Esophagus muscularis mucosa (tissue), 4 donors: ENCODE results near the gene ANKRD23. TPM values are rescaled to one million over a fixed set of nuclear protein-coding genes. Genes with fewer than 3 reads are reported as not detected.

Experiments
- DNase-seq: peaks from one replicate; pipeline ENCODE4 v3.0.0-alpha.2; 2017; ENCODE audit errors: extremely low spot score
- H3K27ac ChIP-seq, 4 donors: fragments of 200-600 bp; sonication (generic); replicated peaks in 1 of 4; 1 replicate in 3 of 4; 2 replicates in 1 of 4; pipeline ENCODE4 v1.5.1; 2016 to 2019; ENCODE audit warnings: mild to moderate bottlenecking in 1 of 4
- H3K27me3 ChIP-seq, 4 donors: fragments of 200-600 bp; sonication (generic); one replicate each; pipeline versions ENCODE4 v1.5.1 to v1.6.0; 2016 to 2019
- H3K36me3 ChIP-seq, 4 donors: fragments of 200-600 bp; sonication (generic); one replicate each; pipeline ENCODE4 v1.5.1; 2016 to 2019
- H3K4me1 ChIP-seq, 4 donors: fragments of 200-600 bp; sonication (generic); one replicate each; pipeline ENCODE4 v1.5.1; 2016 to 2019
- H3K4me3 ChIP-seq, 4 donors: fragments of 200-600 bp; sonication (generic); 1 replicate in 2 of 4; 2 replicates in 2 of 4; pipeline ENCODE4 v1.5.1; 2016 to 2019; ENCODE audit warnings: mild to moderate bottlenecking in 4 of 4, moderate library complexity in 1 of 4
- H3K9me3 ChIP-seq, 4 donors: fragments of 200-600 bp; sonication (generic); 1 replicate in 3 of 4; 2 replicates in 1 of 4; pipeline ENCODE4 v1.5.1; 2016 to 2019
- EP300 ChIP-seq: sonication (generic); formaldehyde crosslinking; IDR thresholded peaks from one replicate; pipeline ENCODE4 v1.6.1; 2017; ENCODE audit warnings: antibody characterized with exemption
- POLR2A ChIP-seq: fragments of 450-650 bp; IDR thresholded peaks from one replicate; pipeline ENCODE4 v1.6.1; 2017; ENCODE audit warnings: antibody characterized with exemption, moderate library complexity, mild to moderate bottlenecking, low read depth
- POLR2AphosphoS5 ChIP-seq, 2 donors: sonication (generic); formaldehyde crosslinking; IDR thresholded peaks; one replicate each; pipeline ENCODE4 v1.6.1; 2017; ENCODE audit warnings: antibody characterized with exemption in 2 of 2
- WGBS: methylation state at CpG from one replicate; pipeline ENCODE4 v1.1.5; 2018; 5-methylcytosine and 5-hydroxymethylcytosine counted together
- intact Hi-C: fragments of 100-400 bp; cut with DNase I; formaldehyde crosslinking; loops from one replicate; pipeline ENCODE4 v1.15.1; 2023
- small RNA-seq, 3 donors: library from RNA; depleted of rRNA; stranded (forward); fragments of <200 nt; gene quantifications; one replicate each; pipeline ENCODE3, GENCODE V24; 2016
- total RNA-seq, 4 donors: library from RNA; depleted of rRNA; stranded (reverse); fragments of >200 nt; gene quantifications; one replicate each; pipeline versions ENCODE4 v1.1.0 to v1.2.1, GENCODE V29; 2016
- TF ChIP-seq, protein P1 (sequence below), 3 experiments: fragments of 200-600 bp in 2 of 3; fragments of 450-650 bp in 1 of 3; sonication (generic) in 2 of 3; IDR thresholded peaks; one replicate each; pipeline ENCODE4 v1.5.1; 2017 to 2019; ENCODE audit warnings: antibody characterized with exemption in 3 of 3, mild to moderate bottlenecking in 2 of 3, moderate library complexity in 1 of 3

ANKRD23 gene
- total RNA-seq, 4 donors from 2014 or later: 2.2 to 6.0 (median 4.2) TPM

DNA sequence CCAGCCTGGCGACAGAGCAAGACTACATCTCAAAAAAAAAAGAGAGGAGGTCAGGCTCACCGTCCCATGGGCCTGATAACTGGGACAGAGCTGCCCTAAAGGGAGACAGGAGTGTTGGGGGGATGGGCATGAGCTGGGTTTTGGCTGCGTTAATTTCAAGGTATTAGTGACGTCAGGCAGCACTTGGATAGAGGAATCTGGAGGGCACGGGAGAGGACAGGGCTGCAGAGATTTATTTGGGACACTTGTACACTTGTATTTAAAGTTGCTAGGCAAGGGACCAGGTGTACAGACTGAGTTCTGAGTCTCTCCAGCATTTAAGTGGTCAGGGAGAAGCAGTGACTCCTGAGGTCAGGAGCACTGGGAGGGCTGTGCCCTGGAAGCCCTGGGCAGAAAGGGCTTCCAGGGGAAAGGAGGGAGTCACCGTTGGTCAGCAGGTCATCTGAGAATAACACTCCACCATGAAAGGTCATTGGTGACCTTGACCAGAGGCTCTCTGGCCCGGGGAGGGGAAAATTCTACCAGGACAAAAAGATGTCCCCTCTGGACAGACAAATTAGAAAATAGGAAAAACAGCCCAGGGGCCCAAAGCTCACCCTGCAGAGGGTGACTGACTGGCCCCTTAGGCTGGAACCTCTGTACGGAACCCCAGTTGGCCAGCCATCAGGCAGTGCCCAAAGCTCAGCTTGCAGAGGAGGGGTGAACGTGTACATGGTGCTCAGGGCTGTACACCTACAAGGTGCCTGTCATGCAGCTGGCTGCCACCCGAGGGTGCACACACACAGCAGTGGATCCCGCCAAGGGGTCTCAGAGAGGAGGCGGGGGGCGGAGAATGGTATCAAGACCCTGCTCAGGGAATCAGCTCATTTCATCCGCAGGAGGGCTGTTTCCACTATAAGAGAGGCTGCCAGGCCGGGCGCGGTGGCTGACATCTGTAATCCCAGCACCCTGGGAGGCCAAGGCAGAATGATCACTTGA, 50.8 kb downstream of the ANKRD23 start:
- intact Hi-C loops: no loop called here
- Histone ChIP-seq H3K27ac (no peak overlapping the region), H3K36me3 (peaks cover 6 to 13% (median 11%) of the 10 kb centered on the region in 4 donors), H3K4me3 (no peak overlapping the region), H3K27me3 (no peaks in the 10 kb centered on the region), H3K4me1 (peaks cover 14 to 23% (median 19%) of the 10 kb centered on the region in 4 donors), H3K9me3 (no peaks in the 10 kb centered on the region)
- no peak for DNase-seq
- TF ChIP-seq POLR2AphosphoS5 (IDR thresholded peaks at IDR 0.05) (no peak), EP300 (no peak), POLR2A (no peak)
- TF ChIP-seq, protein P1, sequence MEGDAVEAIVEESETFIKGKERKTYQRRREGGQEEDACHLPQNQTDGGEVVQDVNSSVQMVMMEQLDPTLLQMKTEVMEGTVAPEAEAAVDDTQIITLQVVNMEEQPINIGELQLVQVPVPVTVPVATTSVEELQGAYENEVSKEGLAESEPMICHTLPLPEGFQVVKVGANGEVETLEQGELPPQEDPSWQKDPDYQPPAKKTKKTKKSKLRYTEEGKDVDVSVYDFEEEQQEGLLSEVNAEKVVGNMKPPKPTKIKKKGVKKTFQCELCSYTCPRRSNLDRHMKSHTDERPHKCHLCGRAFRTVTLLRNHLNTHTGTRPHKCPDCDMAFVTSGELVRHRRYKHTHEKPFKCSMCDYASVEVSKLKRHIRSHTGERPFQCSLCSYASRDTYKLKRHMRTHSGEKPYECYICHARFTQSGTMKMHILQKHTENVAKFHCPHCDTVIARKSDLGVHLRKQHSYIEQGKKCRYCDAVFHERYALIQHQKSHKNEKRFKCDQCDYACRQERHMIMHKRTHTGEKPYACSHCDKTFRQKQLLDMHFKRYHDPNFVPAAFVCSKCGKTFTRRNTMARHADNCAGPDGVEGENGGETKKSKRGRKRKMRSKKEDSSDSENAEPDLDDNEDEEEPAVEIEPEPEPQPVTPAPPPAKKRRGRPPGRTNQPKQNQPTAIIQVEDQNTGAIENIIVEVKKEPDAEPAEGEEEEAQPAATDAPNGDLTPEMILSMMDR (IDR thresholded peaks at IDR 0.05): no peak
- 87% methylated on average over 16 of the region's 17 CpGs for WGBS

DNA sequence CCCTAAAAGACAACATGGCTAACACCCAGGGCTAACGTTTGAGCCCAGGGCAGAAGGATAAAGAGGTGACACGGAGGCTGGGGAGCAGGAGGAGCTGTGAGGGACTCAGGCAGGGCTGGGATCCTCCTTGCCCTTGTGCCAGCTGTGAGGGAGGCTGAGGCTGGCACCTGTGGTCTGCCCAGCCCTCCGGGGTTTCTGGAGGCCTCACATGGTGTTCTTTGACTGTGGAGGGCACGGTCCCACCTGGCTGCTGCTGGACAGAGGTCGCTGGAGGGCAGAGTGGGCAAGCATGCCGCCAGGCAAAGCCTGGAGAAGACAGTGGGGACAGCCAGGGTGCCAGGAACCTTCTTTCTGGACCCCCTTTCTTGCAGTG, 54.6 kb downstream of the ANKRD23 start:
- Histone ChIP-seq H3K27ac (peak overlapping the region in 2 of 4 donors; percentile 69), H3K4me1 (peaks cover 32 to 43% (median 36%) of the 10 kb centered on the region in 4 donors), H3K4me3 (no peak overlapping the region), H3K9me3 (no peaks in the 10 kb centered on the region), H3K27me3 (no peaks in the 10 kb centered on the region), H3K36me3 (no peaks in the 10 kb centered on the region)
- no peak for DNase-seq
- intact Hi-C loops: no loop called here
- TF ChIP-seq POLR2A: no peak
- TF ChIP-seq, protein P1 (IDR thresholded peaks at IDR 0.05): no peak
- TF ChIP-seq POLR2AphosphoS5 (IDR thresholded peaks at IDR 0.05): no peak
- TF ChIP-seq EP300: no peak
- 88% methylated on average over 6 of the region's 6 CpGs for WGBS

DNA sequence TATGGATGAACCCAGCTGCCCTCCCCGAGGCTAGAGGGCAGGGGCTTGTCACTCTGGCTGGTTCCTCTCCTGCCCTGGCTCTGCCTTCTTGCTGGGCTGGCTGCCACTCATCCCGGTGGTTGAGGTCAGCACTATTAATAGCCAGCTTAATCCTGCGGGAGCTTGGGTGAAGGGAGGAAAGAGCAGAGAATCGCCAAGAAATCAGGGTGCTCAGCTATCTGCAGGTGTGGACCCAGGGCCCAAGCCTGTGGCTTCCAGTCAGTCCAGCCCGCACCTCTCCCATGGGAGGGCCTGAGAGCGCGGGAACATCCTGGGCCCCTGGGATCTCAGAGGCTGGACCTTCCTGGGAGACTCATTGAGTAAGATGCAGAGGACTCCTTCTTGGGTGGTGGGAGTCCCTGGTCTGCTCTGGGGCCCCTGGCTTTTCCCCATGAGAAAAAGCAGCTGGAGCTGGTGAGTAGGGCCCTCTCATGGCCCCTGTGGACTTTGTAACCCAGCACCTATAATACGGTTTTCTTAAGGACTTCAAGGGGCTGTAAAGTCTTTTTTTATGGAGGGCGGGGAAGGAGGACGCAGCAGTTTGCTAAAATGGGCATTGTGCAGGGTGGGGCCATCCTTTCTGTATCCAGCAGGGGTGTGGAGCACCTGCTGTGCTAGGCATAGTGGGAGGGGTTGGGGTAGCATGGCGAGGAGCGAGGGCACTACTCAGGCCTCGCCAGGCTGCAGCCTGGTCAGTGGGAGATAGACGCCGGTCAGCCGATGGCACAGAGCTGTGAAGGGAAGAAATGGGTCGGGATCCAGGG, 55.2 kb downstream of the ANKRD23 start:
- H3K4me1 ChIP-seq: peaks cover 32 to 43% (median 36%) of the 10 kb centered on the region in 4 donors
- peak in 1 of 2 donors; percentile 16 for TF ChIP-seq POLR2AphosphoS5 (IDR thresholded peaks at IDR 0.05)
- no peak for TF ChIP-seq POLR2A
- TF ChIP-seq, protein P1 (IDR thresholded peaks at IDR 0.05): no peak
- no peak for TF ChIP-seq EP300
- intact Hi-C loops: no loop called here
- H3K27me3 ChIP-seq: no peaks in the 10 kb centered on the region
- H3K4me3 ChIP-seq: no peak overlapping the region
- H3K27ac ChIP-seq: peak overlapping the region; percentile 31 to 69 (median 60)
- no peak for DNase-seq
- WGBS: 73% methylated on average over 14 of the region's 17 CpGs
- H3K36me3 ChIP-seq: no peaks in the 10 kb centered on the region
- H3K9me3 ChIP-seq: no peaks in the 10 kb centered on the region

Small RNA genes within 50 kb of the gene (small RNA-seq; reads per million reads assigned to genes)
- 1.3 to 3.2 (median 1.4) reads per million in 3 donors for gene MIR3127

Other genes with a start within 250 kb of the ANKRD23 start
- 10 to 100 TPM; 54.2 to 63.1 (median 59.5) TPM for gene KANSL3, start 205.7 kb downstream of the ANKRD23 start, total RNA-seq
- under 1 TPM in 1 of 4 donors, not detected in 3; under 0.01 TPM for gene FER1L5, start 201.3 kb downstream of the ANKRD23 start, total RNA-seq
- gene LMAN2L, start 104.0 kb downstream of the ANKRD23 start, total RNA-seq: 10 to 100 TPM; 13.7 to 22.1 (median 21.2) TPM
- 1 to 10 TPM; 3.3 to 7.5 (median 5.3) TPM for gene CNNM4, start 83.1 kb downstream of the ANKRD23 start, total RNA-seq
- 10 to 100 TPM; 11.8 to 30.3 (median 22.1) TPM for gene CNNM3, start 27.8 kb downstream of the ANKRD23 start, total RNA-seq
- 10 to 100 TPM; 12.4 to 17.2 (median 14.7) TPM for gene ANKRD39, start 14.0 kb upstream of the ANKRD23 start, total RNA-seq
- 10 to 100 TPM; 54.4 to 82.7 (median 75.4) TPM for gene SEMA4C, start 26.1 kb upstream of the ANKRD23 start, total RNA-seq
- gene FAM178B, start 142.6 kb upstream of the ANKRD23 start, total RNA-seq: 1 to 10 TPM in 1 of 4 donors, under 1 TPM in 1, not detected in 2; 0.83 to 3.5 TPM